Left lung (tissue), 10 donors: ENCODE measurements around the gene LNP1. TPM values are rescaled to one million over a fixed set of nuclear protein-coding genes. Genes with fewer than 3 reads are reported as not detected.

ENCODE experiments used
- ATAC-seq: fragments of 200-7000 bp; cut with Tn5 transposase; one replicate; pipeline ENCODE4 v1.9.1; 2020; ENCODE audit warnings: moderate library complexity
- DNase-seq, 4 donors: peaks; one replicate each; pipeline ENCODE4 v3.0.0-alpha.2; 2013 to 2020
- H3K27ac ChIP-seq, 2 donors: fragments of 200-600 bp; sonication (generic) in 1 of 2; one replicate each; pipeline versions ENCODE4 v1.5.0 to v1.8.0; 2020 to 2021
- H3K27me3 ChIP-seq, 2 donors: fragments of 200-600 bp; sonication (generic) in 1 of 2; one replicate each; pipeline versions ENCODE4 v1.5.0 to v1.8.0; 2020 to 2021
- H3K36me3 ChIP-seq, 2 donors: fragments of 200-600 bp; sonication (generic) in 1 of 2; one replicate each; pipeline versions ENCODE4 v1.5.0 to v1.8.0; 2020 to 2021
- H3K4me1 ChIP-seq, 2 donors: fragments of 200-600 bp; one replicate each; pipeline ENCODE4 v1.8.0; 2021
- H3K4me3 ChIP-seq, 2 donors: fragments of 200-600 bp; sonication (generic) in 1 of 2; one replicate each; pipeline versions ENCODE4 v1.5.0 to v1.8.0; 2020 to 2021; ENCODE audit warnings: mild to moderate bottlenecking in 1 of 2
- H3K9me3 ChIP-seq, 2 donors: fragments of 200-600 bp; sonication (generic) in 1 of 2; one replicate each; pipeline versions ENCODE4 v1.5.0 to v1.8.0; 2020 to 2021
- intact Hi-C, 2 donors: fragments of 100-400 bp; cut with DNase I; formaldehyde crosslinking; loops; one replicate each; pipeline versions ENCODE4 v1.11.2 to v1.14.2; 2022
- polyA plus RNA-seq, 6 donors: library from polyadenylated mRNA; unstranded; fragments of 120-200 nt; gene quantifications; one replicate each; pipeline ENCODE4 v1.2.1, GENCODE V29; 2013; ENCODE audit not compliant: insufficient read length in 6 of 6
- total RNA-seq, 2 donors: library from RNA; stranded (reverse); fragmentation: NEBNext Ultra II Directional; extraction: Animal tissue kit (Norgen Biotek cat#: 25700); gene quantifications; one replicate each; pipeline ENCODE4 v1.2.1, GENCODE V29; 2021
- TF ChIP-seq, protein P1 (sequence below), 2 donors: fragments of 200-600 bp; sonication (generic) in 1 of 2; IDR thresholded peaks; one replicate each; pipeline versions ENCODE4 v1.5.0 to v1.8.0; 2021; ENCODE audit warnings: antibody characterized with exemption in 2 of 2
- donor health status: DM: no; HTN: yes; CAD: no.
- donor health status: DM: no; HTN: no; CAD: no.

Gene LNP1
- total and polyA plus RNA-seq, 8 donors: 1.4 to 13.0 (median 9.0) TPM

DNA sequence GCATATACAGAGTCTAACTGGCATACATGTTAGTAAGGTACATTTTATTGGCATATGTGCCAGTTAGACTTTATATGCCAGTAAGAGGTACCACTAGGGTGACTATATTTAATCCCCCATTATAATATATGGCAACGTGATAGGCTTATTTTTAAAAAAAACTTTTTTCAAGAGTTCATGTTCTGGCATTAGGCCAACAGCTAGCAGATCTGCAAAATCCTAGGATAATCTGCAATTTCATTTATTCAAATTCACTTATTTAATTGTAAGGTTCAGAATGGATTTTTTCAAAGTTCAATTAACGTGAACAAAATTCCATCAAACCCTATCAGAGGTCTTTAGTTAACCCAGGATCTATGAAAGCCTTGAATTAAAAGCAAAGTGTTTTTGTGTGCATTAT is 34.9 kb upstream of the LNP1 start:
- H3K27me3 ChIP-seq: no peaks in the 10 kb centered on the region
- intact Hi-C loops: no loop called here
- DNase-seq (no peak), ATAC-seq (no peak)
- H3K9me3 ChIP-seq: peaks cover 0 to 6% of the 10 kb centered on the region in 2 donors
- peaks cover 0 to 98% of the 10 kb centered on the region in 2 donors for H3K36me3 ChIP-seq
- TF ChIP-seq, protein P1, sequence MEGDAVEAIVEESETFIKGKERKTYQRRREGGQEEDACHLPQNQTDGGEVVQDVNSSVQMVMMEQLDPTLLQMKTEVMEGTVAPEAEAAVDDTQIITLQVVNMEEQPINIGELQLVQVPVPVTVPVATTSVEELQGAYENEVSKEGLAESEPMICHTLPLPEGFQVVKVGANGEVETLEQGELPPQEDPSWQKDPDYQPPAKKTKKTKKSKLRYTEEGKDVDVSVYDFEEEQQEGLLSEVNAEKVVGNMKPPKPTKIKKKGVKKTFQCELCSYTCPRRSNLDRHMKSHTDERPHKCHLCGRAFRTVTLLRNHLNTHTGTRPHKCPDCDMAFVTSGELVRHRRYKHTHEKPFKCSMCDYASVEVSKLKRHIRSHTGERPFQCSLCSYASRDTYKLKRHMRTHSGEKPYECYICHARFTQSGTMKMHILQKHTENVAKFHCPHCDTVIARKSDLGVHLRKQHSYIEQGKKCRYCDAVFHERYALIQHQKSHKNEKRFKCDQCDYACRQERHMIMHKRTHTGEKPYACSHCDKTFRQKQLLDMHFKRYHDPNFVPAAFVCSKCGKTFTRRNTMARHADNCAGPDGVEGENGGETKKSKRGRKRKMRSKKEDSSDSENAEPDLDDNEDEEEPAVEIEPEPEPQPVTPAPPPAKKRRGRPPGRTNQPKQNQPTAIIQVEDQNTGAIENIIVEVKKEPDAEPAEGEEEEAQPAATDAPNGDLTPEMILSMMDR (IDR thresholded peaks at IDR 0.05): no peak
- H3K27ac ChIP-seq: no peak overlapping the region
- no peak overlapping the region for H3K4me3 ChIP-seq
- no peaks in the 10 kb centered on the region for H3K4me1 ChIP-seq

DNA sequence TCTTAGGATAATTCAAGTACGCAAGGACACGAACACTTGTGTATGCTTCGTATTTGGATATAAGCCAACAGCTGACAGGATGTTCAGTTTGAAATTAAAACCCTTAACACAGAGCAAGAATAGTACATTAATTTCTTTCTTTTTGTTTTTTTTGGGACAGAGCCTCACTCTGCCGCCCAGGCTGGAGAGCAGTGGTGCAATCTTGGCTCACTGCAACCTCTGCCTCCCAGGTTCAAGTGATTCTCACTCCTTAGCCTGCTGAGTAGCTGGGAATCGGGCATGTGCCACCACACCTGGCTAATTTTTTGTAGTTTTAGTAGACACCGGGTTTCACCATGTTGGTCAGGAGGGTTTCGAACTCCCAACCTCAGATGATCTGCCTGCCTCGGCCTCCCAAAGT is 32.9 kb upstream of the LNP1 start:
- TF ChIP-seq, protein P1 (IDR thresholded peaks at IDR 0.05): no peak
- Histone ChIP-seq H3K36me3 (peaks cover 0 to 98% of the 10 kb centered on the region in 2 donors), H3K9me3 (no peaks in the 10 kb centered on the region), H3K4me1 (no peaks in the 10 kb centered on the region), H3K27me3 (no peaks in the 10 kb centered on the region), H3K27ac (no peak overlapping the region), H3K4me3 (no peak overlapping the region)
- intact Hi-C loops: no loop called here
- no peak for DNase-seq
- no peak for ATAC-seq

DNA sequence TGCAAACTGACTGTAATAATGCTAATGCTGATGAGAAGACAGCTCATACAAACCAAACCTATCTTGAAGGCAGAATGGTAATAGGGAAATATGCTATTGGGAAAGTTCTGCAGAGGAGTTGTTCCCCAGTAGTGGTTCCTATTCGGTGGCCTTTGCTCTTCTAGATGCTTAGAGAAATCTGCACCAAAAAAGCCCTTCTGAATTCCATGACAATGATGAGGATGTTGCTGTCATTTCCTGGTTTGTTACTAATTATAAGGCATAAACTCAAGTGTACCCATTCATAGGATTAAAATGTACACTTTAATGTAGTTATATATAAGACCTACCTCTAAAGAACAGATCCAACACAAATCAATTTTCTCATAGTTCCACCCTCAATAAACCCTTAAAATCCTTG is 30.6 kb upstream of the LNP1 start:
- Histone ChIP-seq H3K4me3 (no peak overlapping the region), H3K27ac (no peak overlapping the region), H3K27me3 (no peaks in the 10 kb centered on the region), H3K9me3 (no peaks in the 10 kb centered on the region), H3K36me3 (peaks cover 0 to 96% of the 10 kb centered on the region in 2 donors), H3K4me1 (no peaks in the 10 kb centered on the region)
- ATAC-seq: no peak
- no peak for DNase-seq
- TF ChIP-seq, protein P1 (IDR thresholded peaks at IDR 0.05): no peak
- intact Hi-C loops: no loop called here

DNA sequence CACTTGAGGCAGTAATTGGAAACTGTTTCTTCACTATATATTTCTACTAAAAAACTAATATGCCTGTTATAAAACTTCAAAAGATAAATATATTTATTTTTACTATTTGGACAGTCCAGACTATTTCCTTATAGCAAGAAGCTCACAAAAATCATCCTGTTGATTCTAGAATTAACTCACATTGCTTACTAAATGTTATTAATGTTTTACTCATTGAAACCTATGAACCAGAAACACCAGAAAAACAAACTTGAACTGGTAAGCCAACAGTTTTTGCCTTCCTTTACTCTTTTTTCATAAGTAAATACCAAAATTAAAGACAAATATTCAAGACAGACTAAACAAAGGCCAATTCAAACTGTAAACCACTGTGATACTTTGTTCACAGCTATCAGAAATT is 26.8 kb upstream of the LNP1 start:
- TF ChIP-seq, protein P1 (IDR thresholded peaks at IDR 0.05): no peak
- DNase-seq: no peak
- no peaks in the 10 kb centered on the region for H3K4me1 ChIP-seq
- no peak for ATAC-seq
- H3K27me3 ChIP-seq: no peaks in the 10 kb centered on the region
- no peak overlapping the region for H3K4me3 ChIP-seq
- intact Hi-C loops: no loop called here
- no peaks in the 10 kb centered on the region for H3K9me3 ChIP-seq
- H3K27ac ChIP-seq: no peak overlapping the region
- H3K36me3 ChIP-seq: peaks cover 0 to 95% of the 10 kb centered on the region in 2 donors

DNA sequence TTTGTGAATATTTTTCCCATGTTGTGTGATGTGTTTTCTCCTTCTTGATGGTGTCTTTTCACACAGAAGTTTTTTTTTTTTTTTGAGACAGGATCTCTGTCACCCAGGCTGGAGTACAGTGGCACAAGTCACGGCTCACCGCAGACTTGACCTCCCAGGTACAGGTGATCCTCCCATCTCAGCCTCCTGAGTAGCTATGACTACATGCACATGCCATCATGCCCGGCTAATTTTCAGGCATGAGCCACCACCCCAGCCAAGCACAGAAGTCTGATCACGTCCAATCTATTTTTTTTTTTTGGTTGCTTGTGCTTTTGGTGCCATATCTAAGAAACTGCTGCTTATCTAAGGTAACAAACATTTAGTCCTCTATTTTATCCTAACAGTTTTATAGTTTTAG is 25.0 kb upstream of the LNP1 start:
- Histone ChIP-seq H3K4me1 (no peaks in the 10 kb centered on the region), H3K27me3 (no peaks in the 10 kb centered on the region), H3K27ac (no peak overlapping the region), H3K9me3 (no peaks in the 10 kb centered on the region), H3K36me3 (peaks cover 0 to 96% of the 10 kb centered on the region in 2 donors), H3K4me3 (no peak overlapping the region)
- intact Hi-C loops: no loop called here
- DNase-seq: no peak
- TF ChIP-seq, protein P1 (IDR thresholded peaks at IDR 0.05): no peak
- no peak for ATAC-seq
